Brain microvascular endothelial cell (primary cell): ENCODE results near the gene BBS9.

ENCODE experiments used
- DNase-seq: peaks from one replicate; pipeline ENCODE4 v3.0.0-alpha.2; 2020
- H3K27ac ChIP-seq: fragments of 250-450 bp; sonication (Bioruptor Pico); 2 replicates; pipeline ENCODE4 v1.5.1; 2020; ENCODE audit warnings: mild to moderate bottlenecking, moderate library complexity
- H3K27me3 ChIP-seq: fragments of 250-450 bp; sonication (Bioruptor Pico); replicated peaks from 2 replicates; pipeline ENCODE4 v1.5.1; 2020; ENCODE audit warnings: mild to moderate bottlenecking
- H3K36me3 ChIP-seq: fragments of 250-450 bp; sonication (Bioruptor Pico); replicated peaks from 2 replicates; pipeline ENCODE4 v1.5.1; 2020; ENCODE audit warnings: mild to moderate bottlenecking
- H3K4me3 ChIP-seq: 2 replicates; pipeline ENCODE4 v1.5.1; 2011; ENCODE audit warnings: low read depth, mild to moderate bottlenecking, control low read depth, low read length, moderate library complexity
- in situ Hi-C: cut with HindIII; loops from 2 replicates; pipeline ENCODE4 v1.10.0; 2017; ENCODE audit warnings: low sequenced_read_pairs, low pct_ligation_motif_present
- TF ChIP-seq, protein P1 (sequence below): IDR thresholded peaks from 2 replicates; pipeline ENCODE4 v1.5.1; 2011; ENCODE audit warnings: low read depth, mild to moderate bottlenecking, moderate library complexity, low read length, control low read depth, inconsistent platforms; ENCODE audit errors: missing control alignments

BBS9 gene

GRCh38 chr7:33152087-33152486 is 22.7 kb downstream of the BBS9 start:
- Histone ChIP-seq H3K36me3 (no peaks in the 10 kb centered on the region), H3K27me3 (no peaks in the 10 kb centered on the region), H3K27ac (no peak overlapping the region), H3K4me3 (no peak overlapping the region)
- TF ChIP-seq, protein P1, sequence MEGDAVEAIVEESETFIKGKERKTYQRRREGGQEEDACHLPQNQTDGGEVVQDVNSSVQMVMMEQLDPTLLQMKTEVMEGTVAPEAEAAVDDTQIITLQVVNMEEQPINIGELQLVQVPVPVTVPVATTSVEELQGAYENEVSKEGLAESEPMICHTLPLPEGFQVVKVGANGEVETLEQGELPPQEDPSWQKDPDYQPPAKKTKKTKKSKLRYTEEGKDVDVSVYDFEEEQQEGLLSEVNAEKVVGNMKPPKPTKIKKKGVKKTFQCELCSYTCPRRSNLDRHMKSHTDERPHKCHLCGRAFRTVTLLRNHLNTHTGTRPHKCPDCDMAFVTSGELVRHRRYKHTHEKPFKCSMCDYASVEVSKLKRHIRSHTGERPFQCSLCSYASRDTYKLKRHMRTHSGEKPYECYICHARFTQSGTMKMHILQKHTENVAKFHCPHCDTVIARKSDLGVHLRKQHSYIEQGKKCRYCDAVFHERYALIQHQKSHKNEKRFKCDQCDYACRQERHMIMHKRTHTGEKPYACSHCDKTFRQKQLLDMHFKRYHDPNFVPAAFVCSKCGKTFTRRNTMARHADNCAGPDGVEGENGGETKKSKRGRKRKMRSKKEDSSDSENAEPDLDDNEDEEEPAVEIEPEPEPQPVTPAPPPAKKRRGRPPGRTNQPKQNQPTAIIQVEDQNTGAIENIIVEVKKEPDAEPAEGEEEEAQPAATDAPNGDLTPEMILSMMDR: no peak
- DNase-seq: no peak
- in situ Hi-C loops: no loop called here

GRCh38 chr7:33155811-33156210 is 26.4 kb downstream of the BBS9 start:
- in situ Hi-C loops: no loop called here
- peak; percentile 46 for DNase-seq
- no peaks in the 10 kb centered on the region for H3K36me3 ChIP-seq
- no peak overlapping the region for H3K27ac ChIP-seq
- no peak overlapping the region for H3K4me3 ChIP-seq
- TF ChIP-seq, protein P1: no peak
- H3K27me3 ChIP-seq: no peaks in the 10 kb centered on the region

DNA sequence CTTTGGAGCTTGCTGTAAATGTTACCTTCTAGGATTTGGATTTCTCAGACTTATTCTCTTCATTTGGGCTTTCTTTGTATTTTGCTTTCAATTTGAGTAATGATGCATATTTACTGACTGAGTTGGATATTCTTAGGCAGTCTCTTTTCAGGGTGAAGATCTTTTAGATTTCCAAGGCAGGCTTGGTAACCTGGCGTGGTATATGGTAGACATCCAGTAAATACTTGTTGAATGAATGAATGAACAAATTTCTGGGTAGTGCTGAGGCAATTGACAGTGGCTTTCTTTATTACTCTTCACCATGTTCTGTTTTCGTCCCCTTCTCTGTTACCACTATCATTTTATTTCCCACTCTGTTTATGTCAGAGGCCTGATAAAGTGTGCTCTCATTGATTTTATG is 27.1 kb downstream of the BBS9 start:
- in situ Hi-C loops: no loop called here
- TF ChIP-seq, protein P1: no peak
- Histone ChIP-seq H3K27me3 (no peaks in the 10 kb centered on the region), H3K36me3 (no peaks in the 10 kb centered on the region), H3K27ac (no peak overlapping the region), H3K4me3 (no peak overlapping the region)
- DNase-seq: no peak

- Histone ChIP-seq H3K27me3 (no peaks in the 10 kb centered on the region), H3K36me3 (no peaks in the 10 kb centered on the region), H3K27ac (peak overlapping the region; percentile 12), H3K4me3 (no peak overlapping the region)
- in situ Hi-C loops: no loop called here
- TF ChIP-seq, protein P1: no peak
- no peak for DNase-seq
These were observed 27.9 kb downstream of the BBS9 start for GRCh38 chr7:33157311-33157710.

GRCh38 chr7:33157781-33158180 is 28.4 kb downstream of the BBS9 start:
- TF ChIP-seq, protein P1: no peak
- in situ Hi-C loops: no loop called here
- no peaks in the 10 kb centered on the region for H3K36me3 ChIP-seq

DNA sequence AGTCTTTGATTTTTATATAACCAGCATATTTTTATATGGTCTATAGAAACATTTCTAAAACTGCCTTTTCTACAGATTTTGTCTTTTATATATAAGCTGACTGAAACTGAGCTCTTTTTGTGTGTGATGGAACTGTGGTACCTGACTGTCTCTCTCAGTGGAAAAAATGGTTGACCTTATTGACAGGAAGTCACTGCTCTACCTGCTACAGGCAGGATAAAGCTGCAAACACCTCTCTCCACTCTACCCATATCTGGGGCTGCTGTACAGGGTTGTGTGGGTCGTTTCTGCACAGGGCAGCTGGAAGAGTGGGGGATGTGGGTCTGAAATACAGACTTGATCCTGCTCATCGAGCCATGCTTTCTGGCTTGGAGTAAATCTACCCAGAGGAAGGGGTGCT is 48.5 kb downstream of the BBS9 start:
- TF ChIP-seq, protein P1: no peak
- no peak for DNase-seq
- Histone ChIP-seq H3K36me3 (no peaks in the 10 kb centered on the region), H3K4me3 (no peak overlapping the region), H3K27ac (no peak overlapping the region), H3K27me3 (no peaks in the 10 kb centered on the region)
- in situ Hi-C loops: no loop called here

More at GRCh38 chr7:33157781-33158180, 28.4 kb downstream of the BBS9 start:
- Histone ChIP-seq H3K4me3 (no peak overlapping the region), H3K27ac (peak overlapping the region; percentile 12), H3K27me3 (no peaks in the 10 kb centered on the region)
- peak; percentile 31 for DNase-seq
